Erythroblast (primary cell): ENCODE measurements around the gene GPR37.

ENCODE experiments used
- GATA1 ChIP-seq: IDR thresholded peaks from 2 replicates; pipeline ENCODE4 v1.6.1; 2011; ENCODE audit warnings: low read depth, mild to moderate bottlenecking, control low read depth, low read length, moderate library complexity
- POLR2A ChIP-seq: IDR thresholded peaks from 2 replicates; pipeline ENCODE4 v1.6.1; 2011; ENCODE audit warnings: mild to moderate bottlenecking, low read length

DNA sequence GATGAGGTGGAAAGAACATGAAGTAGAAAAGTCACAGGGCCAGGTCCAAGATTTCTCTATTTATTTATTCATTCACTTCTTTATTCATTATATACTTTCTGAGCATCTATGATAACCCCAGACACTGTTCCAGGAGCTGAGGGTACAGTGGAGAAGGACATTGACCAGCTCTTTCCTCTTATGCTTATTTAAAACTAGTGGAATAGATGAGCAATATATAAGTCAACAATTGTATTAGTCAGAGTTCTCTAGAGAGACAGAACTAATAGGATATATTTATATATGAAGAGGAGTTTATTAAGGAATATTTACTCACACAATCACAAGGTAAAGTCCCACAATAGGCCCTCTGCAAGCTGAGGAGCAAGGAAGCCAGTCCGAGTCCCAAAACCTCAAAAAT, 15.0 kb upstream of the GPR37 start:
- TF ChIP-seq POLR2A (no peak), GATA1 (no peak)
